Body of pancreas (tissue), 4 donors: Measurements from ENCODE around the gene SYNE2. TPM values are rescaled to one million over a fixed set of nuclear protein-coding genes. Genes with fewer than 3 reads are reported as not detected.

Experiments
- ATAC-seq: fragments of 150-250 bp; one replicate; pipeline ENCODE4 v1.9.1; 2016
- DNase-seq, 4 donors: peaks; one replicate each; pipeline ENCODE4 v3.0.0-alpha.2; 2019
- H3K27ac ChIP-seq, 4 donors: fragments of 200-600 bp; sonication (generic); 1 replicate in 3 of 4; 2 replicates in 1 of 4; pipeline versions ENCODE4 v1.5.1 to v1.6.1; 2016 to 2019; ENCODE audit warnings: mild to moderate bottlenecking in 1 of 4, mixed read lengths in 1 of 4, moderate library complexity in 1 of 4
- H3K27me3 ChIP-seq, 2 donors: fragments of 200-600 bp; sonication (generic); one replicate each; pipeline ENCODE4 v1.6.0; 2016; ENCODE audit warnings: mild to moderate bottlenecking in 1 of 2
- H3K36me3 ChIP-seq, 2 donors: fragments of 200-600 bp; sonication (generic); replicated peaks in 1 of 2; 2 replicates each; pipeline ENCODE4 v1.5.1; 2016; ENCODE audit warnings: low read depth in 2 of 2; ENCODE audit not compliant: insufficient read depth in 1 of 2
- H3K4me1 ChIP-seq: fragments of 200-600 bp; sonication (generic); one replicate; pipeline ENCODE4 v1.6.0; 2016
- H3K4me3 ChIP-seq, 2 donors: fragments of 200-600 bp; sonication (generic); 1 replicate in 1 of 2; 2 replicates in 1 of 2; pipeline ENCODE4 v1.5.1; 2016 to 2019
- H3K9me3 ChIP-seq, 3 donors: fragments of 200-600 bp; sonication (generic); 1 replicate in 2 of 3; 2 replicates in 1 of 3; pipeline ENCODE4 v1.5.1; 2016
- POLR2A ChIP-seq, 3 donors: fragments of 450-650 bp; IDR thresholded peaks; one replicate each; pipeline ENCODE4 v1.6.1; 2016; ENCODE audit warnings: antibody characterized with exemption in 3 of 3, mild to moderate bottlenecking in 2 of 3
- WGBS, 2 donors: methylation state at CpG; one replicate each; pipeline ENCODE4 v1.1.5; 2017; 5-methylcytosine and 5-hydroxymethylcytosine counted together
- intact Hi-C: fragments of 100-400 bp; cut with DNase I; formaldehyde crosslinking; loops from one replicate; pipeline ENCODE4 v1.15.1; 2023
- total RNA-seq, 2 donors: library from RNA; depleted of rRNA; stranded (reverse); fragments of >200 nt; gene quantifications; one replicate each; pipeline ENCODE4 v1.1.0, GENCODE V29; 2016
- TF ChIP-seq, protein P1 (sequence below), 7 experiments: fragments of 450-650 bp in 4 of 7; fragments of 200-600 bp in 3 of 7; sonication (generic) in 3 of 7; IDR thresholded peaks; one replicate each; pipeline ENCODE4 v1.5.1; 2016 to 2019; ENCODE audit warnings: antibody characterized with exemption in 7 of 7

SYNE2 gene
- total RNA-seq, 2 donors from 2014 or later = 163 to 240 TPM

GRCh38 chr14:64045091-64045490, 192.3 kb downstream of the SYNE2 start:
- H3K27me3 ChIP-seq = no peaks in the 10 kb centered on the region
- DNase-seq (no peak), ATAC-seq (no peak)
- no peaks in the 10 kb centered on the region for H3K9me3 ChIP-seq
- intact Hi-C loops = no loop called here
- TF ChIP-seq, protein P1, sequence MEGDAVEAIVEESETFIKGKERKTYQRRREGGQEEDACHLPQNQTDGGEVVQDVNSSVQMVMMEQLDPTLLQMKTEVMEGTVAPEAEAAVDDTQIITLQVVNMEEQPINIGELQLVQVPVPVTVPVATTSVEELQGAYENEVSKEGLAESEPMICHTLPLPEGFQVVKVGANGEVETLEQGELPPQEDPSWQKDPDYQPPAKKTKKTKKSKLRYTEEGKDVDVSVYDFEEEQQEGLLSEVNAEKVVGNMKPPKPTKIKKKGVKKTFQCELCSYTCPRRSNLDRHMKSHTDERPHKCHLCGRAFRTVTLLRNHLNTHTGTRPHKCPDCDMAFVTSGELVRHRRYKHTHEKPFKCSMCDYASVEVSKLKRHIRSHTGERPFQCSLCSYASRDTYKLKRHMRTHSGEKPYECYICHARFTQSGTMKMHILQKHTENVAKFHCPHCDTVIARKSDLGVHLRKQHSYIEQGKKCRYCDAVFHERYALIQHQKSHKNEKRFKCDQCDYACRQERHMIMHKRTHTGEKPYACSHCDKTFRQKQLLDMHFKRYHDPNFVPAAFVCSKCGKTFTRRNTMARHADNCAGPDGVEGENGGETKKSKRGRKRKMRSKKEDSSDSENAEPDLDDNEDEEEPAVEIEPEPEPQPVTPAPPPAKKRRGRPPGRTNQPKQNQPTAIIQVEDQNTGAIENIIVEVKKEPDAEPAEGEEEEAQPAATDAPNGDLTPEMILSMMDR (IDR thresholded peaks at IDR 0.05) = no peak
- TF ChIP-seq POLR2A (IDR thresholded peaks at IDR 0.05) = no peak
- H3K4me1 ChIP-seq = no peaks in the 10 kb centered on the region
- no peaks in the 10 kb centered on the region for H3K36me3 ChIP-seq
- WGBS, 2 donors = 59 to 61% methylated on average over 2 of the region's 2 CpGs
- H3K4me3 ChIP-seq = no peak overlapping the region
- H3K27ac ChIP-seq = no peak overlapping the region

- no peak for ATAC-seq
- no peak for TF ChIP-seq POLR2A (IDR thresholded peaks at IDR 0.05)
- TF ChIP-seq, protein P1 (IDR thresholded peaks at IDR 0.05) = no peak
- H3K4me1 ChIP-seq = no peaks in the 10 kb centered on the region
- H3K9me3 ChIP-seq = no peaks in the 10 kb centered on the region
- no peaks in the 10 kb centered on the region for H3K27me3 ChIP-seq
- no peak overlapping the region for H3K4me3 ChIP-seq
- DNase-seq = no peak
- intact Hi-C loops = no loop called here
- WGBS, 2 donors = 93 to 97% methylated on average over 2 of the region's 2 CpGs
- H3K36me3 ChIP-seq = peaks cover 8 to 10% of the 10 kb centered on the region in 2 donors
- H3K27ac ChIP-seq = no peak overlapping the region
These were observed 197.0 kb downstream of the SYNE2 start for GRCh38 chr14:64049616-64050381.

- no peak for TF ChIP-seq POLR2A (IDR thresholded peaks at IDR 0.05)
- TF ChIP-seq, protein P1 (IDR thresholded peaks at IDR 0.05) = no peak
- no peak overlapping the region for H3K4me3 ChIP-seq
- no peaks in the 10 kb centered on the region for H3K4me1 ChIP-seq
- ATAC-seq (no peak), DNase-seq (no peak)
- H3K9me3 ChIP-seq = no peaks in the 10 kb centered on the region
- peaks cover 8 to 10% of the 10 kb centered on the region in 2 donors for H3K36me3 ChIP-seq
- H3K27me3 ChIP-seq = no peaks in the 10 kb centered on the region
- intact Hi-C loops = no loop called here
- H3K27ac ChIP-seq = no peak overlapping the region
- 83 to 84% methylated on average over 10 of the region's 10 CpGs for WGBS, 2 donors
These were observed 201.2 kb downstream of the SYNE2 start for GRCh38 chr14:64053694-64054669.

DNA sequence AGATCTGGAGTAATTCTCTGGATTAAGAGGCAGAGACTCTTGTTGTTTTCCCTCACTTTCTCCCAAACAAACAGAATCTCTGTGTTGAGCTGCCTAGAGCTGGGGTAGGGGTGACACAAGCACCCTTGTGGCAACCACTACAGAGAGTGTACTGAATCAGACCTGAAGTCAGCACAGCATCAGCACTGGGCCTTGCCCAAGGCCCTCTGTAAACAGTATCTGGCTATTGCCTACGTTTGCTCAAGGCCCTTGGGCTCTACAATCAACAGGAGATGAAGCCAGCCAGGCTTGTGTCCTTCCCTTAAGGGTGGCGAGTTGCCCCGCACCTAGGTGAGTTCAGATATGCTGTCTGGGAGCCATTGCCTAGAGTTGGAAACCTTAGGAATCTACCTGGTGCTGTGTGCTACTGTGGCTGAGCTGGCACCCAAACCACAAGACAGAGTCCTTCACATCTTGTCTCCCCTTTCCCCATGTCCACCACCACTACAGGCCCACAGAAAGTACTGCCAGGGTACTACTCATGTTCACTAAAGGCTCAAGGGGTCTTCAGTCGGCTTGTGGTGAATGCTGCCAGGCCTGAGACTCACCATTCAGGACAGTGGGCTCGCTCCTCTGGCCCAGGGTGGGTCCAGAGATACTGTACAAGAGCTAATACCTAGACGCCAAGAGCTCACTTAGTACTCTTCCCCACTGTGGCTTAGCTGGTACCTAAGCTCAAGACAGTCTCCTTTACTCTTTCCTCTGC, 206.8 kb downstream of the SYNE2 start:
- H3K27ac ChIP-seq = no peak overlapping the region
- 76 to 84% methylated on average over 2 to 6 of the region's 6 CpGs for WGBS, 2 donors
- intact Hi-C loops = no loop called here
- no peaks in the 10 kb centered on the region for H3K27me3 ChIP-seq
- peaks cover 0 to 3% of the 10 kb centered on the region in 2 donors for H3K36me3 ChIP-seq
- TF ChIP-seq, protein P1 (IDR thresholded peaks at IDR 0.05) = no peak
- TF ChIP-seq POLR2A (IDR thresholded peaks at IDR 0.05) = no peak
- no peak overlapping the region for H3K4me3 ChIP-seq
- H3K9me3 ChIP-seq = no peaks in the 10 kb centered on the region
- ATAC-seq (no peak), DNase-seq (no peak)
- H3K4me1 ChIP-seq = peaks cover 5% of the 10 kb centered on the region
